ENCODE measurements around the gene BTBD10.

- TF ChIP-seq, protein P1, sequence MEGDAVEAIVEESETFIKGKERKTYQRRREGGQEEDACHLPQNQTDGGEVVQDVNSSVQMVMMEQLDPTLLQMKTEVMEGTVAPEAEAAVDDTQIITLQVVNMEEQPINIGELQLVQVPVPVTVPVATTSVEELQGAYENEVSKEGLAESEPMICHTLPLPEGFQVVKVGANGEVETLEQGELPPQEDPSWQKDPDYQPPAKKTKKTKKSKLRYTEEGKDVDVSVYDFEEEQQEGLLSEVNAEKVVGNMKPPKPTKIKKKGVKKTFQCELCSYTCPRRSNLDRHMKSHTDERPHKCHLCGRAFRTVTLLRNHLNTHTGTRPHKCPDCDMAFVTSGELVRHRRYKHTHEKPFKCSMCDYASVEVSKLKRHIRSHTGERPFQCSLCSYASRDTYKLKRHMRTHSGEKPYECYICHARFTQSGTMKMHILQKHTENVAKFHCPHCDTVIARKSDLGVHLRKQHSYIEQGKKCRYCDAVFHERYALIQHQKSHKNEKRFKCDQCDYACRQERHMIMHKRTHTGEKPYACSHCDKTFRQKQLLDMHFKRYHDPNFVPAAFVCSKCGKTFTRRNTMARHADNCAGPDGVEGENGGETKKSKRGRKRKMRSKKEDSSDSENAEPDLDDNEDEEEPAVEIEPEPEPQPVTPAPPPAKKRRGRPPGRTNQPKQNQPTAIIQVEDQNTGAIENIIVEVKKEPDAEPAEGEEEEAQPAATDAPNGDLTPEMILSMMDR (IDR thresholded peaks at IDR 0.05), result no peak
- no peak for TF ChIP-seq REST (IDR thresholded peaks at IDR 0.05; ENCODE audit: insufficient read depth in 1 of 2, low read depth in 2 of 2, low read length in 1 of 2)
- TF ChIP-seq POLR2AphosphoS5 (IDR thresholded peaks at IDR 0.05; ENCODE audit: low read depth, low read length), result no peak
These were observed 86.2 kb downstream of the BTBD10 start for GRCh38 chr11:13376838-13377237.

All from Panc1 (cell line).